ENCODE results near the gene VSNL1.
A peak's percentile ranks its signal among the peaks of the same experiment; 100 is the strongest.

The VSNL1 gene

DNA sequence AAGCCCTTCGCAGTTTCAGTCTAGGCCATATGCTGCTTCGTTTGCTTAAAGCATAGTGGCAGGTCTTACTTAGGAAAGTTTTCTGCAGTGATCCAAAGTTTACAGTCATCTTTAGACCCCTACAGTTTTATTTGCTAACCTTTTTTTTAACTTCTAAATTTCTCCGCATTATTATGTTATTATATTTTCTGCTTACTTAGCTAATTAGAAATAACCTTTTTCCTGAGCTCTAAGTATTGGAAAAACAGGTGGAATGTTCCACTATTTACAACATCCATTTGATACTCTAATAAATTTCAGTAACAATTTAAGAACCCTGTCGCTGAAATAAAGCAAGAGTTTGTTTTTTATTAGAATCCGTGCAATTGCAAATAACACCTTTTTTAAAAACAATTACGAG, 18.2 kb upstream of the VSNL1 start:
- H3K36me3 Mint-ChIP-seq (ENCODE audit: low read depth): no peaks in the 10 kb centered on the region
- peaks cover 15% of the 10 kb centered on the region for H3K27me3 Mint-ChIP-seq (ENCODE audit: low read depth)
- H3K27ac Mint-ChIP-seq: no peak overlapping the region
- H3K9me3 Mint-ChIP-seq: no peaks in the 10 kb centered on the region
- TF ChIP-seq, protein P1, sequence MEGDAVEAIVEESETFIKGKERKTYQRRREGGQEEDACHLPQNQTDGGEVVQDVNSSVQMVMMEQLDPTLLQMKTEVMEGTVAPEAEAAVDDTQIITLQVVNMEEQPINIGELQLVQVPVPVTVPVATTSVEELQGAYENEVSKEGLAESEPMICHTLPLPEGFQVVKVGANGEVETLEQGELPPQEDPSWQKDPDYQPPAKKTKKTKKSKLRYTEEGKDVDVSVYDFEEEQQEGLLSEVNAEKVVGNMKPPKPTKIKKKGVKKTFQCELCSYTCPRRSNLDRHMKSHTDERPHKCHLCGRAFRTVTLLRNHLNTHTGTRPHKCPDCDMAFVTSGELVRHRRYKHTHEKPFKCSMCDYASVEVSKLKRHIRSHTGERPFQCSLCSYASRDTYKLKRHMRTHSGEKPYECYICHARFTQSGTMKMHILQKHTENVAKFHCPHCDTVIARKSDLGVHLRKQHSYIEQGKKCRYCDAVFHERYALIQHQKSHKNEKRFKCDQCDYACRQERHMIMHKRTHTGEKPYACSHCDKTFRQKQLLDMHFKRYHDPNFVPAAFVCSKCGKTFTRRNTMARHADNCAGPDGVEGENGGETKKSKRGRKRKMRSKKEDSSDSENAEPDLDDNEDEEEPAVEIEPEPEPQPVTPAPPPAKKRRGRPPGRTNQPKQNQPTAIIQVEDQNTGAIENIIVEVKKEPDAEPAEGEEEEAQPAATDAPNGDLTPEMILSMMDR (IDR thresholded peaks at IDR 0.05; ENCODE audit: unreplicated experiment in 3 of 3): no peak
- peaks cover 8% of the 10 kb centered on the region for H3K4me1 Mint-ChIP-seq
- no peak overlapping the region for H3K4me3 Mint-ChIP-seq

DNA sequence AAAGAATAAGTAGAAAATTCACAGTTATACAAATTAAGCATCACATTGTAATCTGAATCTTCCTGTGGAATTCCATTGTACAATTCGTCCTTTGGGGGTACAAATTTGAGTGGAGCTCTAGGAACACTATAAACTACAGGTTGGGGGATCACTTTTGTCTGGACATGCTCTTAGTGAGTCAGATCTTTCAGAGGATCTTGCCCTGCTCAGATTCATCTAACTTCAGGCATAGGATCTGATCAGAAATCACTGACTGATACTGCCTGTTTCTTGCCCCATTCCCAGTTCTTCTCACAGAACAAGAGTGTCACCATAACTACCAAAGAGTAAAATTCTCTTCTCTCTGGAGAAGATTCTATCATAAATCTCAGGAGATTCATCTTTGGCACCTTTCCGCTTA, 10.7 kb upstream of the VSNL1 start:
- Mint-ChIP-seq H3K27me3 (ENCODE audit: low read depth) (peaks cover 18% of the 10 kb centered on the region), H3K4me3 (no peak overlapping the region), H3K27ac (no peak overlapping the region), H3K36me3 (ENCODE audit: low read depth) (no peaks in the 10 kb centered on the region), H3K4me1 (no peaks in the 10 kb centered on the region), H3K9me3 (no peaks in the 10 kb centered on the region)
- TF ChIP-seq, protein P1 (IDR thresholded peaks at IDR 0.05; ENCODE audit: unreplicated experiment in 3 of 3): no peak

DNA sequence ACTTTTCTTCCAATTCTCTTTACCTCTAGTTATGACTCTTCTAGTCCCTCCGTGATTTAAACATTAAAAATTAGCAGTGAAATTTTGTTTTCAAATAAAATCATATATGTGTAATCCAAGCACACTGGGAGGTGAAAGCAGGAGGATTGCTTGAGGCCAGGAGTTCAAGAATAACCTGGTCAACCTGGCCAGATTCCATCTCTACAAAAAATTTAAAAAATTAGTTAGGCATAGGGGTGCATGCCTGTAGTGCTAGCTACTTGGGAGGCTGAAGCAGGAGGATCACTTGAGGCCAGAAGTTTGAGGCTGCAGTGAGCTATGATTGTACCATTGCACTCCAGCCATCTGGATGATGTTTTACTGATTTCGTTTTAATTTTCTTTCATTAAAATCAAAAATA, 7.0 kb upstream of the VSNL1 start:
- Mint-ChIP-seq H3K27me3 (ENCODE audit: low read depth) (peaks cover 41% of the 10 kb centered on the region), H3K4me1 (peaks cover 4% of the 10 kb centered on the region), H3K36me3 (ENCODE audit: low read depth) (no peaks in the 10 kb centered on the region), H3K9me3 (no peaks in the 10 kb centered on the region), H3K27ac (no peak overlapping the region), H3K4me3 (no peak overlapping the region)
- TF ChIP-seq, protein P1 (IDR thresholded peaks at IDR 0.05; ENCODE audit: unreplicated experiment in 3 of 3): no peak

DNA sequence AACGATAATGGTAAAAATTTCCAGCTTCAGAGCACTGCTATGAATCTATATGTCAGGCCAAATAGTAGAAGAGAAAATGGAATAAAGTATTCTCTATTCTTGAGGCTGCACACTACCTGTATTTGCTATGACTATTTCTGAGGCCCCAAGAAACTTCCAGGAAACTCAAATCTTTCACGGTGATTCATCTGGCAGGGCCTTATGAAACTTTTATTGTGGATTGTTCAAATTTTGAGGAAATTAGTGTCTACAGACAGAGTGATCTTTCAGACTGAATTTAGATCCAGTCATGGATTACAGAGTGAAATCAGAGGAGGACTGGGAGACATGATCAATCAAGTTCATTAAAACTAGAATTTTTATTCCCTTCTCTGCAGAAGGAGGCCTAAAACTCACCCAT, 4.1 kb upstream of the VSNL1 start:
- H3K4me1 Mint-ChIP-seq: peaks cover 21% of the 10 kb centered on the region
- H3K9me3 Mint-ChIP-seq: no peaks in the 10 kb centered on the region
- TF ChIP-seq, protein P1 (IDR thresholded peaks at IDR 0.05; ENCODE audit: unreplicated experiment in 3 of 3): no peak
- H3K36me3 Mint-ChIP-seq (ENCODE audit: low read depth): no peaks in the 10 kb centered on the region
- H3K27me3 Mint-ChIP-seq (ENCODE audit: low read depth): peaks cover 52% of the 10 kb centered on the region
- peak overlapping the region; percentile 41 to 62 (median 51) for H3K4me3 Mint-ChIP-seq
- H3K27ac Mint-ChIP-seq: no peak overlapping the region

DNA sequence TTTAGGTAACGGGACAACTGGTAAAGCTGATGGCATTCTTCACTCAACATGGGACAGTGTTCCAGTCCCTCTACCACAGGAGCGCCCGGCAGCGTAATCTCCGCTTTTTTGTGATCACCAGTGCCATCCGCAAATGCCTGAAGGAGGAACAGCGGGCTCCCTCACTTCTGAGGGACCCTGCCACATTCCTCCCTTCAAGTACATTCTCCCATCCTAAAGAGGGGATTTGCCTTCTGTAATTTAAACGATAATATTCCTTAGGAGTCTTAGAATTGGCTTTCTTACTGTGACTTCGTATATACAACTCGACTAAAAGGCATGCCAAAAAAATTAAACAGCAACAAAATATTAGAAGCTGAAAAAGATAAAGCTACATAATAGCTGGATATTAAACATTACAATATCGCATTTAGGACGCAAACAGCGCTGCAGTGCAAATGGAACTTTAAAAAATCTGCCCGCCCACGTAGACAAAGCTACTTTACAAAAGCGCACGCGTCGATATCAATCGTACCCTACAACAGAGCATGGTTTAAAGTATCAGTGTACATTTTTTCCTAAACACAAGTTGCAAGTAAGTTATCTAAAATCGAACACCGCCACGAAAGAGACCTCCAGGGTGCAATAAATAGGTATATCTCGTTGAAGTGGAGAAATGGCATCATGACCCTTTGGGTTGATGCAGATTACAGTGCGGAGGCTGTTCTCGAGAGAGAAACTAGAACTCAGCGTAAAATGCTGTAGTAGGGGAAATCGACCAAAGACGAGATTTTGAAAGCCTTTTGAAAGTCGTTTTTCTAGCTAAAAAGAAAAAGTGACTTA, 2.3 kb upstream of the VSNL1 start:
- H3K27ac Mint-ChIP-seq: peak overlapping the region; percentile 76 to 94 (median 82)
- peak overlapping the region; percentile 87 to 94 (median 88) for H3K4me3 Mint-ChIP-seq
- no peaks in the 10 kb centered on the region for H3K9me3 Mint-ChIP-seq
- H3K4me1 Mint-ChIP-seq: peaks cover 30% of the 10 kb centered on the region
- peaks cover 62% of the 10 kb centered on the region for H3K27me3 Mint-ChIP-seq (ENCODE audit: low read depth)
- no peaks in the 10 kb centered on the region for H3K36me3 Mint-ChIP-seq (ENCODE audit: low read depth)
- TF ChIP-seq, protein P1 (IDR thresholded peaks at IDR 0.05; ENCODE audit: unreplicated experiment in 3 of 3): no peak

All from nephron (organoid).